Loucy (cell line): Measurements from ENCODE around the gene PKD2.

ENCODE experiments used
- CTCF ChIP-seq: fragments of 200-600 bp; sonication (generic); conservative IDR thresholded peaks from 2 replicates; pipeline ENCODE4 v1.5.1; 2014; ENCODE audit warnings: mild to moderate bottlenecking, antibody characterized with exemption, low read length
- EZH2phosphoT487 ChIP-seq: fragments of 200-600 bp; IDR thresholded peaks from 2 replicates; pipeline ENCODE4 v1.6.1; 2018; ENCODE audit warnings: antibody characterized with exemption, mild to moderate bottlenecking, moderate library complexity, borderline replicate concordance

- TF ChIP-seq CTCF (no peak), EZH2phosphoT487 (no peak)
These were observed 54.9 kb downstream of the PKD2 start for GRCh38 chr4:88062311-88062710.
